Stimulated activated CD8-positive, alpha-beta memory T cell treated with anti-CD3 and anti-CD28 coated beads, Interleukin-7, amount 100 ng/mL, for 4 hours (primary cell): ENCODE results near the gene FKBP1C.

Experiments
- DNase-seq, 2 donors: peaks; one replicate each; pipeline ENCODE4 v3.0.0-alpha.2; 2020; ENCODE audit warnings: low read depth in 2 of 2

Gene FKBP1C

DNA sequence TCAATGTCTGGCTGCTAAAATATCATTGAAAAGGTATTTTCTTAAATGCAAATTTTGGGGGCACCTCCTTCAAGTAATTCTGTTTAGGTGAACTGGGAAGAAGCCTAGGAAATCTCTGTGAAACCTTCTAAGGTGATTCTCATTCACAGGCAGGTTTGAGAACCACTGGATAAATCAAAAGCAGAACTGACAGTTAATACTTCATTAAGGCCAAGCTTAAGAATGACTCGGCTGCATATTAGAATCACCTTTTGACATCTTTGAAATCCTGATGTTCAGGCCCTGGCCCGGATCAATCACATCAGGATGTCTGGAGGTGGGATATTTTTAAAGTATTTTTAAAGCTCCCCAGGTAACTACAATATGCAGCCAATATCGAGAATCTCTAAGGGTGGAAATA lies 50.6 kb downstream of the FKBP1C start:
- DNase-seq = no peak
